ENCODE data around the gene TTLL10.
A peak's percentile ranks its signal among the peaks of the same experiment; 100 is the strongest.
"Not testable (repeated sequence)": the region's sequence is repeated elsewhere in the genome, so short reads cannot be mapped to it uniquely, and the experiment has no call there.

Gene TTLL10

GRCh38 chr1:1141911-1142250 lies 31.8 kb upstream of the TTLL10 start:
- DNase-seq (ENCODE audit: low spot score): no peak

- peak; percentile 52 for DNase-seq (ENCODE audit: low spot score)
Observed at GRCh38 chr1:1142352-1142751, 31.3 kb upstream of the TTLL10 start.

- peak; percentile 55 for DNase-seq (ENCODE audit: low spot score)
Observed at GRCh38 chr1:1142844-1143243, 30.8 kb upstream of the TTLL10 start.

GRCh38 chr1:1143636-1144035 lies 30.0 kb upstream of the TTLL10 start:
- DNase-seq (ENCODE audit: low spot score): no peak

- peak; percentile 83 for DNase-seq (ENCODE audit: low spot score)
Observed at GRCh38 chr1:1144122-1144842, 29.4 kb upstream of the TTLL10 start.

GRCh38 chr1:1144843-1145546 lies 28.7 kb upstream of the TTLL10 start:
- peak; percentile 77 for DNase-seq (ENCODE audit: low spot score)

- DNase-seq (ENCODE audit: low spot score): no peak
Observed at GRCh38 chr1:1145547-1145914, 28.1 kb upstream of the TTLL10 start.

GRCh38 chr1:1146026-1146425 lies 27.7 kb upstream of the TTLL10 start:
- DNase-seq (ENCODE audit: low spot score): no peak

- DNase-seq (ENCODE audit: low spot score): no peak
Observed at GRCh38 chr1:1146596-1146995, 27.1 kb upstream of the TTLL10 start.

- no peak for DNase-seq (ENCODE audit: low spot score)
Observed at GRCh38 chr1:1148061-1148460, 25.6 kb upstream of the TTLL10 start.

GRCh38 chr1:1148569-1148968 lies 25.1 kb upstream of the TTLL10 start:
- DNase-seq (ENCODE audit: low spot score): no peak

GRCh38 chr1:1149416-1149815 lies 24.3 kb upstream of the TTLL10 start:
- no peak for DNase-seq (ENCODE audit: low spot score)

- peak; percentile 85 for DNase-seq (ENCODE audit: low spot score)
Observed at GRCh38 chr1:1150100-1150499, 23.6 kb upstream of the TTLL10 start.

GRCh38 chr1:1151306-1151705 lies 22.4 kb upstream of the TTLL10 start:
- no peak for DNase-seq (ENCODE audit: low spot score)

GRCh38 chr1:1152431-1152830 lies 21.2 kb upstream of the TTLL10 start:
- DNase-seq (ENCODE audit: low spot score): not testable (repeated sequence)

GRCh38 chr1:1153215-1153614 lies 20.5 kb upstream of the TTLL10 start:
- not testable (repeated sequence) for DNase-seq (ENCODE audit: low spot score)

GRCh38 chr1:1153874-1154273 lies 19.8 kb upstream of the TTLL10 start:
- no peak for DNase-seq (ENCODE audit: low spot score)

- no peak for DNase-seq (ENCODE audit: low spot score)
Observed at GRCh38 chr1:1155258-1155657, 18.4 kb upstream of the TTLL10 start.

- no peak for DNase-seq (ENCODE audit: low spot score)
Observed at GRCh38 chr1:1156140-1157032, 17.3 kb upstream of the TTLL10 start.

- DNase-seq (ENCODE audit: low spot score): no peak
Observed at GRCh38 chr1:1157033-1157365, 16.7 kb upstream of the TTLL10 start.

GRCh38 chr1:1157426-1157913 lies 16.2 kb upstream of the TTLL10 start:
- peak; percentile 97 for DNase-seq (ENCODE audit: low spot score)

- peak; percentile 96 for DNase-seq (ENCODE audit: low spot score)
Observed at GRCh38 chr1:1157914-1158710, 15.6 kb upstream of the TTLL10 start.
